Measurements from ENCODE around the gene TEKT1. TPM values are rescaled to one million over a fixed set of nuclear protein-coding genes. Genes with fewer than 3 reads are reported as not detected.
A peak's percentile ranks its signal among the peaks of the same experiment; 100 is the strongest.
"Not testable (repeated sequence)": the region's sequence is repeated elsewhere in the genome, so short reads cannot be mapped to it uniquely, and the experiment has no call there.

Gene TEKT1
- total and polyA plus RNA-seq, 2 experiments from 2014 or later, result not detected

GRCh38 chr17:6823011-6823442 lies 8.5 kb downstream of the TEKT1 start:
- H3K4me1 ChIP-seq (ENCODE audit: low read depth), result no peaks in the 10 kb centered on the region
- H3K4me3 ChIP-seq, result no peak overlapping the region
- H3K36me3 ChIP-seq, result no peaks in the 10 kb centered on the region
- peaks cover 5% of the 10 kb centered on the region for H3K27me3 ChIP-seq
- H3K27ac ChIP-seq, result no peak overlapping the region
- no peak for TF ChIP-seq CTCF (IDR thresholded peaks at IDR 0.05; ENCODE audit: low read depth, low read length)
- peak in 1 of 2 donors; percentile 75 for DNase-seq (ENCODE audit: low read depth in 1 of 2, low spot score in 1 of 2)
- H3K9me3 ChIP-seq (ENCODE audit: low read depth), result no peaks in the 10 kb centered on the region

GRCh38 chr17:6818938-6819337 lies 12.6 kb downstream of the TEKT1 start:
- no peak for DNase-seq (ENCODE audit: low read depth in 1 of 2, low spot score in 1 of 2)
- Histone ChIP-seq H3K36me3 (no peaks in the 10 kb centered on the region), H3K9me3 (ENCODE audit: low read depth) (no peaks in the 10 kb centered on the region), H3K4me1 (ENCODE audit: low read depth) (no peaks in the 10 kb centered on the region), H3K27ac (no peak overlapping the region), H3K27me3 (peaks cover 3% of the 10 kb centered on the region), H3K4me3 (no peak overlapping the region)
- TF ChIP-seq CTCF (IDR thresholded peaks at IDR 0.05; ENCODE audit: low read depth, low read length), result no peak

- H3K9me3 ChIP-seq (ENCODE audit: low read depth); H3K4me1 ChIP-seq (ENCODE audit: low read depth); DNase-seq (ENCODE audit: low read depth in 1 of 2, low spot score in 1 of 2); H3K27me3 ChIP-seq; H3K36me3 ChIP-seq; H3K4me3 ChIP-seq; H3K27ac ChIP-seq: not testable (repeated sequence)
Measured at GRCh38 chr17:6816368-6816767, 15.2 kb downstream of the TEKT1 start.

GRCh38 chr17:6815775-6816174 lies 15.8 kb downstream of the TEKT1 start:
- DNase-seq (ENCODE audit: low read depth in 1 of 2, low spot score in 1 of 2), result no peak
- Histone ChIP-seq H3K36me3 (no peaks in the 10 kb centered on the region), H3K27me3 (peaks cover 3% of the 10 kb centered on the region), H3K27ac (no peak overlapping the region), H3K9me3 (ENCODE audit: low read depth) (no peaks in the 10 kb centered on the region), H3K4me1 (ENCODE audit: low read depth) (no peaks in the 10 kb centered on the region), H3K4me3 (no peak overlapping the region)
- TF ChIP-seq CTCF (IDR thresholded peaks at IDR 0.05; ENCODE audit: low read depth, low read length), result no peak

GRCh38 chr17:6812295-6812694 lies 19.2 kb downstream of the TEKT1 start:
- no peaks in the 10 kb centered on the region for H3K4me1 ChIP-seq (ENCODE audit: low read depth)

GRCh38 chr17:6811510-6811909 lies 20.0 kb downstream of the TEKT1 start:
- TF ChIP-seq CTCF (IDR thresholded peaks at IDR 0.05; ENCODE audit: low read depth, low read length), result no peak
- H3K4me1 ChIP-seq (ENCODE audit: low read depth), result no peaks in the 10 kb centered on the region
- H3K9me3 ChIP-seq (ENCODE audit: low read depth), result no peaks in the 10 kb centered on the region
- no peak overlapping the region for H3K4me3 ChIP-seq
- H3K27me3 ChIP-seq, result no peaks in the 10 kb centered on the region
- no peak for DNase-seq (ENCODE audit: low read depth in 1 of 2, low spot score in 1 of 2)
- no peak overlapping the region for H3K27ac ChIP-seq
- no peaks in the 10 kb centered on the region for H3K36me3 ChIP-seq

More at GRCh38 chr17:6812295-6812694, 19.2 kb downstream of the TEKT1 start:
- Histone ChIP-seq H3K27me3 (no peaks in the 10 kb centered on the region), H3K36me3 (no peaks in the 10 kb centered on the region), H3K9me3 (ENCODE audit: low read depth) (no peaks in the 10 kb centered on the region), H3K27ac (no peak overlapping the region), H3K4me3 (no peak overlapping the region)
- no peak for TF ChIP-seq CTCF (IDR thresholded peaks at IDR 0.05; ENCODE audit: low read depth, low read length)
- DNase-seq (ENCODE audit: low read depth in 1 of 2, low spot score in 1 of 2), result peak in 1 of 2 donors; percentile 10

Measured in cardiac muscle cell (in vitro differentiated cells and primary cell).